HCT116 (cell line): Measurements from ENCODE around the gene CTSZ. TPM values are rescaled to one million over a fixed set of nuclear protein-coding genes. Genes with fewer than 3 reads are reported as not detected.

Experiments
- ATAC-seq: fragments of 200-7000 bp; cut with Tn5 transposase; 2 replicates; pipeline ENCODE4 v1.9.1; 2020; ENCODE audit warnings: mild to moderate bottlenecking, moderate library complexity
- BruUV-seq: library from RNA; stranded (reverse); fragments of 400-500 nt; replicated peaks from 2 replicates; lab custom pipeline; 2021; lab: Mats Ljungman, UMichigan
- CTCF ChIA-PET: fragments of 300-600 bp; sonication (Branson Sonifier 250); formaldehyde crosslinking; loops from one replicate; lab custom pipeline; 2021; ENCODE audit warnings: antibody characterized with exemption; lab: Charles Lee
- POLR2A ChIA-PET: fragments of 300-600, 350-600 bp; sonication (Branson Sonifier 250); formaldehyde crosslinking; loops from one replicate; lab custom pipeline; 2021; ENCODE audit warnings: antibody characterized with exemption; lab: Charles Lee
- RAD21 ChIA-PET, 2 experiments: fragments of 300-600 bp; sonication (Branson Sonifier 250); formaldehyde crosslinking; loops; one replicate each; lab custom pipeline; 2023; ENCODE audit warnings: low total read pairs in 2 of 2; ENCODE audit not compliant: uncharacterized antibody in 2 of 2, unreplicated experiment in 2 of 2, low non-redundant PET in 1 of 2; lab: Charles Lee
- DNase-seq: peaks from one replicate; pipeline ENCODE4 v3.0.0-alpha.2; 2010; ENCODE audit warnings: low read depth, low spot score
- H2AFZ ChIP-seq: fragments of 200-600 bp; shearing (Covaris generic), sonication (generic); 2 replicates; pipeline ENCODE4 v1.6.1; 2017; ENCODE audit warnings: low read depth, mixed run types, mixed read lengths, antibody characterized with exemption, low read length; ENCODE audit not compliant: poor library complexity, severe bottlenecking
- H3K27ac ChIP-seq: 2 replicates; pipeline ENCODE4 v1.5.1; 2012; ENCODE audit warnings: low read depth, low read length
- H3K27me3 ChIP-seq: fragments of 200-600 bp; sonication (generic); 2 replicates; pipeline ENCODE4 v1.6.1; 2016; ENCODE audit warnings: mixed run types, low read length, mixed read lengths; ENCODE audit not compliant: insufficient read depth
- H3K36me3 ChIP-seq, 2 experiments: fragments of 200-500 bp in 1 of 2; fragments of 200-600 bp in 1 of 2; sonication (Bioruptor generic) in 1 of 2; sonication (generic) in 1 of 2; 2 replicates each; pipeline versions ENCODE4 v1.5.1 to v1.6.1; 2014 to 2016; ENCODE audit warnings: low read length in 2 of 2, inconsistent platforms in 1 of 2, mixed read lengths in 1 of 2, mixed run types in 1 of 2; ENCODE audit not compliant: insufficient read depth in 2 of 2, control insufficient read depth in 1 of 2
- H3K4me1 ChIP-seq, 2 experiments: fragments of 200-600 bp in 1 of 2; sonication (generic) in 1 of 2; 2 replicates each; pipeline versions ENCODE4 v1.5.1 to v1.6.1; 2012 to 2017; ENCODE audit warnings: low read length in 2 of 2, inconsistent platforms in 1 of 2, mild to moderate bottlenecking in 1 of 2, mixed read lengths in 1 of 2, mixed run types in 1 of 2, moderate library complexity in 1 of 2; ENCODE audit not compliant: insufficient read depth in 2 of 2, control insufficient read depth in 1 of 2
- H3K4me2 ChIP-seq: fragments of 200-600 bp; sonication (generic); 2 replicates; pipeline ENCODE4 v1.6.1; 2017; ENCODE audit warnings: mixed run types, low read length, mixed read lengths
- H3K4me3 ChIP-seq, 2 experiments: fragments of 200-600 bp in 1 of 2; sonication (generic) in 1 of 2; replicated peaks in 1 of 2; 2 replicates each; pipeline ENCODE4 v1.5.1; 2011 to 2016; ENCODE audit warnings: low read length in 2 of 2, control low read depth in 1 of 2, low read depth in 1 of 2, mild to moderate bottlenecking in 1 of 2, mixed read lengths in 1 of 2, mixed run types in 1 of 2
- H3K79me2 ChIP-seq: fragments of 200-600 bp; sonication (generic); 2 replicates; pipeline ENCODE4 v1.6.1; 2017; ENCODE audit warnings: mild to moderate bottlenecking, mixed run types, low read length, moderate library complexity, mixed read lengths; ENCODE audit not compliant: insufficient read depth
- H3K9ac ChIP-seq: fragments of 200-600 bp; sonication (generic); 2 replicates; pipeline ENCODE4 v1.6.1; 2016; ENCODE audit warnings: low read length, mixed read lengths
- H3K9me2 ChIP-seq: fragments of 200-600 bp; sonication (generic), shearing (Covaris generic); 2 replicates; pipeline ENCODE4 v1.6.1; 2017; ENCODE audit warnings: mixed run types, mild to moderate bottlenecking, moderate library complexity; ENCODE audit not compliant: insufficient read depth
- H3K9me3 ChIP-seq, 2 experiments: fragments of 200-500 bp in 1 of 2; fragments of 200-600 bp in 1 of 2; sonication (Bioruptor generic) in 1 of 2; sonication (generic) in 1 of 2; 2 replicates each; pipeline ENCODE4 v1.6.1; 2014 to 2017; ENCODE audit warnings: low read length in 2 of 2, mixed read lengths in 2 of 2, inconsistent platforms in 1 of 2, low read depth in 1 of 2, mild to moderate bottlenecking in 1 of 2, mixed run types in 1 of 2, moderate library complexity in 1 of 2; ENCODE audit not compliant: control insufficient read depth in 1 of 2, insufficient read depth in 1 of 2
- H4K20me1 ChIP-seq: fragments of 200-600 bp; sonication (generic), shearing (Covaris generic); 2 replicates; pipeline ENCODE4 v1.6.1; 2017; ENCODE audit warnings: mixed run types, mild to moderate bottlenecking, moderate library complexity; ENCODE audit not compliant: insufficient read depth
- ATF3 ChIP-seq: IDR thresholded peaks from 2 replicates; pipeline ENCODE4 v1.6.1; 2012
- CBX3 ChIP-seq: IDR thresholded peaks from 2 replicates; pipeline ENCODE4 v1.6.1; 2012; ENCODE audit warnings: low read depth
- CEBPB ChIP-seq: IDR thresholded peaks from 2 replicates; pipeline ENCODE4 v1.6.1; 2012; ENCODE audit warnings: low read depth
- CTCF ChIP-seq, 3 experiments: fragments of 200-600 bp in 1 of 3; sonication (generic) in 1 of 3; IDR thresholded peaks in 2 of 3; conservative IDR thresholded peaks in 1 of 3; 2 replicates each; pipeline ENCODE4 v1.5.1; 2012 to 2017; ENCODE audit warnings: low read depth in 2 of 3, low read length in 2 of 3, antibody characterized with exemption in 1 of 3, borderline replicate concordance in 1 of 3, control low read depth in 1 of 3, mild to moderate bottlenecking in 1 of 3, mixed read lengths in 1 of 3, mixed run types in 1 of 3, moderate library complexity in 1 of 3; ENCODE audit not compliant: insufficient read depth in 1 of 3
- EZH2 ChIP-seq: fragments of 200-600 bp; sonication (generic); IDR thresholded peaks from 2 replicates; pipeline ENCODE4 v1.6.1; 2017; ENCODE audit warnings: antibody characterized with exemption, mixed run types
- EZH2phosphoT487 ChIP-seq: fragments of 200-600 bp; IDR thresholded peaks from 2 replicates; pipeline ENCODE4 v1.6.1; 2018; ENCODE audit warnings: antibody characterized with exemption, borderline replicate concordance
- JUND ChIP-seq: IDR thresholded peaks from 2 replicates; pipeline ENCODE4 v1.6.1; 2012
- MAX ChIP-seq: IDR thresholded peaks from 2 replicates; pipeline ENCODE4 v1.6.1; 2012
- POLR2A ChIP-seq: IDR thresholded peaks from 2 replicates; pipeline ENCODE4 v1.7.0; 2011; ENCODE audit warnings: borderline replicate concordance; ENCODE audit not compliant: insufficient read depth, insufficient read length; ENCODE audit errors: extremely low read depth
- POLR2AphosphoS5 ChIP-seq: IDR thresholded peaks from 2 replicates; pipeline ENCODE4 v1.6.1; 2011; ENCODE audit warnings: mild to moderate bottlenecking, low read depth, low read length, moderate library complexity
- RAD21 ChIP-seq: IDR thresholded peaks from 2 replicates; pipeline ENCODE4 v1.6.1; 2012; ENCODE audit warnings: low read depth, mild to moderate bottlenecking
- REST ChIP-seq: IDR thresholded peaks from 2 replicates; pipeline ENCODE4 v1.6.1; 2012; ENCODE audit warnings: low read depth
- SIN3A ChIP-seq: IDR thresholded peaks from 2 replicates; pipeline ENCODE4 v1.6.1; 2012; ENCODE audit warnings: low read depth
- SP1 ChIP-seq: IDR thresholded peaks from 2 replicates; pipeline ENCODE4 v1.6.1; 2012; ENCODE audit warnings: low read depth
- SRF ChIP-seq: IDR thresholded peaks from 2 replicates; pipeline ENCODE4 v1.6.1; 2012; ENCODE audit warnings: low read depth
- TCF7L2 ChIP-seq: IDR thresholded peaks from 2 replicates; pipeline ENCODE4 v1.7.0; 2011; ENCODE audit warnings: borderline replicate concordance, inconsistent platforms; ENCODE audit not compliant: insufficient read depth, insufficient read length; ENCODE audit errors: extremely low read depth
- YY1 ChIP-seq: IDR thresholded peaks from 2 replicates; pipeline ENCODE4 v1.6.1; 2011; ENCODE audit warnings: low read length, low read depth, moderate library complexity, mild to moderate bottlenecking; ENCODE audit not compliant: insufficient replicate concordance; ENCODE audit errors: extremely low read depth
- ZBTB33 ChIP-seq: IDR thresholded peaks from 2 replicates; pipeline ENCODE4 v1.6.1; 2011; ENCODE audit warnings: mild to moderate bottlenecking, low read length, moderate library complexity; ENCODE audit not compliant: insufficient replicate concordance; ENCODE audit errors: extremely low read depth
- ZFX ChIP-seq: fragments of 450-650 bp; IDR thresholded peaks from 2 replicates; pipeline ENCODE4 v1.6.1; 2017
- ZNF274 ChIP-seq: fragments of 200-500 bp; sonication (Bioruptor generic); IDR thresholded peaks from 2 replicates; pipeline ENCODE4 v1.6.1; 2014; ENCODE audit warnings: mild to moderate bottlenecking, low read depth, low read length, inconsistent platforms
- intact Hi-C: fragments of 100-400 bp; cut with micrococcal nuclease; formaldehyde crosslinking; loops from 2 replicates; pipeline ENCODE4 v1.10.0; 2022
- total RNA-seq: library from RNA; stranded (reverse); gene quantifications from one replicate; pipeline ENCODE4 v1.2.1, GENCODE V29; 2021; ENCODE audit not compliant: unreplicated experiment

CTSZ gene
- total RNA-seq, 1 experiment from 2014 or later = 100 TPM

GRCh38 chr20:59002388-59002787 is 4.7 kb downstream of the CTSZ start:
- Histone ChIP-seq H3K27ac (no peak overlapping the region), H4K20me1 (no peaks in the 10 kb centered on the region), H3K4me1 (peaks cover 5 to 18% of the 10 kb centered on the region in 2 experiments), H3K36me3 (peaks cover 4 to 9% of the 10 kb centered on the region in 2 experiments; a peak in 2 of 4 replicates), H3K4me2 (no peak overlapping the region), H3K9me2 (no peaks in the 10 kb centered on the region), H3K9me3 (no peaks in the 10 kb centered on the region), H3K27me3 (no peaks in the 10 kb centered on the region), H2AFZ (no peak overlapping the region), H3K9ac (no peak overlapping the region), H3K4me3 (no peak overlapping the region), H3K79me2 (peaks cover 30% of the 10 kb centered on the region; the same call in 1 of the 2 replicates)
- DNase-seq (no peak), ATAC-seq (no peak)
- ChIA-PET CTCF (no interaction called here), POLR2A (no interaction called here), RAD21 (no interaction called here)
- BruUV-seq = no TSS peak
- TF ChIP-seq CBX3 = no peak
- no peak for TF ChIP-seq YY1
- TF ChIP-seq RAD21 = no peak
- no peak for TF ChIP-seq JUND
- no peak for TF ChIP-seq CEBPB
- no peak for TF ChIP-seq ZNF274
- TF ChIP-seq MAX = no peak
- no peak for TF ChIP-seq EZH2
- no peak for TF ChIP-seq ZFX
- TF ChIP-seq POLR2AphosphoS5 = no peak
- no peak for TF ChIP-seq ATF3
- no peak for TF ChIP-seq SP1
- no peak for TF ChIP-seq ZBTB33
- no peak for TF ChIP-seq SRF
- no peak for TF ChIP-seq POLR2A
- TF ChIP-seq TCF7L2 = no peak
- TF ChIP-seq EZH2phosphoT487 = no peak
- TF ChIP-seq CTCF (IDR thresholded peaks at IDR 0.05 in 2 of 3, conservative IDR thresholded peaks at IDR 0.05 in 1 of 3; ENCODE audit: borderline replicate concordance in 1 of 3, insufficient read depth in 1 of 3, low read depth in 2 of 3, low read length in 2 of 3) = no peak
- TF ChIP-seq REST = no peak
- TF ChIP-seq SIN3A = no peak
- intact Hi-C loops = no loop called here
